GM10248 (cell line): ENCODE data around the gene GRM4.

Experiments
- CTCF ChIA-PET: fragments of 300-600 bp; sonication (Branson Sonifier 250); formaldehyde crosslinking; extraction: SDS; loops from one replicate; lab custom pipeline; 2021; ENCODE audit warnings: antibody characterized with exemption; lab: Yijun Ruan, JAX
- POLR2A ChIA-PET: fragments of 350-650 bp; sonication (Branson Sonifier 250); formaldehyde crosslinking; extraction: SDS; loops from one replicate; lab custom pipeline; 2020; ENCODE audit warnings: antibody characterized with exemption; lab: Yijun Ruan, JAX
- DNase-seq: peaks from one replicate; pipeline ENCODE4 v3.0.0; 2012; ENCODE audit errors: extremely low spot score
- TF ChIP-seq, protein P1 (sequence below): IDR thresholded peaks from 2 replicates; pipeline ENCODE4 v1.5.1; 2012; ENCODE audit warnings: mild to moderate bottlenecking, low read depth; ENCODE audit errors: extremely low read depth, missing control alignments, control extremely low read depth

GRM4 gene

DNA sequence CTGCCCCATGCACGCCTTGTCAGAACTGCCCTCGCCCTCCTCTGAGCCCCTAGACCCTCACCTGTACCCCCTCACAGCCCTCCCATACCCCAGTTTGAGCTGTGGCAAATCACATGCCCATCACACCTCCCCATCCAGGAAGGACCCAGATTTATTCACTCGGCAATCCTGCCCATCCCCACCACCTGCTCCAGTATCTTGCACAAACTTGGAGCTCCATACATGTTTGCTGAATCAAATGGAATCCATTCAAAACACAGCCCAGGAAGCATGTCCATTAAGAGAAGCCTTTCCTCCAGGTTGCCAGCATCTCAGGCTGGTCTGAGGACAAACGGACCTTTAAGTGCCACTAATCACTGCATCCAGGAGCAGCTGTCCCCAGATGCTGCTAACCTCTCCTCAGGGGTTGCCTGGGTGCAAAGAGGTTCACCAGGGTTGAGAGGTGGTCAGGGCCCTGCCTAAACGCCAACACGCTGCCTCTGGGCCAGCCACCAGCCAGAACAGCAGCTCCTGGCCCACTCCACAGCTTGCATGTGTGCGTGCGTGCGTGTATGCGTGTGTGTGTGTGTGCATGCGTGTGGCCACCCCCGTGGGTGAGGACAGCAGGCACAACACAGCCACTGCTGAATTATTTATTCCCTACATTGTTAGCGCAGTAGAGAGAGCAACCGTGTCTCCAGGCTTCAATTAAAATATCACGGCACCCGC lies 31.0 kb downstream of the GRM4 start:
- POLR2A ChIA-PET = no interaction called here
- TF ChIP-seq, protein P1, sequence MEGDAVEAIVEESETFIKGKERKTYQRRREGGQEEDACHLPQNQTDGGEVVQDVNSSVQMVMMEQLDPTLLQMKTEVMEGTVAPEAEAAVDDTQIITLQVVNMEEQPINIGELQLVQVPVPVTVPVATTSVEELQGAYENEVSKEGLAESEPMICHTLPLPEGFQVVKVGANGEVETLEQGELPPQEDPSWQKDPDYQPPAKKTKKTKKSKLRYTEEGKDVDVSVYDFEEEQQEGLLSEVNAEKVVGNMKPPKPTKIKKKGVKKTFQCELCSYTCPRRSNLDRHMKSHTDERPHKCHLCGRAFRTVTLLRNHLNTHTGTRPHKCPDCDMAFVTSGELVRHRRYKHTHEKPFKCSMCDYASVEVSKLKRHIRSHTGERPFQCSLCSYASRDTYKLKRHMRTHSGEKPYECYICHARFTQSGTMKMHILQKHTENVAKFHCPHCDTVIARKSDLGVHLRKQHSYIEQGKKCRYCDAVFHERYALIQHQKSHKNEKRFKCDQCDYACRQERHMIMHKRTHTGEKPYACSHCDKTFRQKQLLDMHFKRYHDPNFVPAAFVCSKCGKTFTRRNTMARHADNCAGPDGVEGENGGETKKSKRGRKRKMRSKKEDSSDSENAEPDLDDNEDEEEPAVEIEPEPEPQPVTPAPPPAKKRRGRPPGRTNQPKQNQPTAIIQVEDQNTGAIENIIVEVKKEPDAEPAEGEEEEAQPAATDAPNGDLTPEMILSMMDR = no peak
- no peak for DNase-seq
- CTCF ChIA-PET = no interaction called here

DNA sequence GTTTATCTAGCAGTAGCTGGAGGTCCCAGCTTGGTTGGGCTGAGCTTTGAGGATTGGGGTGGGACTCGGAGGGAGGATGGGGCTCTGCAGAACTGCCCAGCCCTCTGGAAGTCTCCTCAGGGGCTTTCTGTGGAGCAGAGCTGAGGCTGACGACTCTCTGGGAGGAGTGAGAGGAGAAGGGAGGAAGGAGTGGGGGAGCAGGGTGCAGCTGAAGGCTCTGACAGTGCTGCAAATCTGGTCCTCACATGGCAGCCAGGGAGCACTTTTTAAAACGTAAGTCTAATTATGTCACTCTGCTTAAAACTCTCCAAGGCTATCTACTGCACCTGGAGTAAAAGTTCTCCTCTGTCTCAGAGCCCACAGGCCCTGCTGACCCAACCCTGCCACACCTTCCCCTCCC lies 32.4 kb downstream of the GRM4 start:
- CTCF ChIA-PET = no interaction called here
- POLR2A ChIA-PET = interaction anchor here (0.6 kb wide), 1 partner anchor 400 kb away, joined by 5 read pairs; no protein-coding TSS in a partner anchor
- no peak for DNase-seq
- TF ChIP-seq, protein P1 = no peak

DNA sequence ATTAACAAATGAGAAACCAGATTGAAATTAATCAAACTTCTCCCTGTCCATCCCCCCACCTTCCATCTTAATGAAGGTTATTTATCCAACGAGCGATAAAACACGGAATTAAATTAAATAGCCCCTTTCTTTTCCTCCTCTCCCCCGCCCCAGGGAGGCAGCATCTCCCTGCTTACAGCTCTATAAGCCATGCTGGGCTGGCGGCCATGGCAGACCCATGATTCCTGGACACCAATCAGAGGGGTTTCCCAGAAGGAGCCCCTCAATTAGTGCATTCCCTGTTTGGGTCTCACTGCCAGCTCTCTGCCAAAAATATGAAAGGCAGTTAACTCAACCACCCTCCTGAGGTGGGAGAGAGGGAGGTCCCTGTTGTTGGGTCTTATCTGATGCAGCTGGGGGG lies 33.8 kb downstream of the GRM4 start:
- ChIA-PET CTCF (interaction anchor here (1.4 kb wide), 1 partner anchor 57 kb away, joined by 4 read pairs; no protein-coding TSS in a partner anchor), POLR2A (no interaction called here)
- no peak for DNase-seq
- TF ChIP-seq, protein P1 = no peak

DNA sequence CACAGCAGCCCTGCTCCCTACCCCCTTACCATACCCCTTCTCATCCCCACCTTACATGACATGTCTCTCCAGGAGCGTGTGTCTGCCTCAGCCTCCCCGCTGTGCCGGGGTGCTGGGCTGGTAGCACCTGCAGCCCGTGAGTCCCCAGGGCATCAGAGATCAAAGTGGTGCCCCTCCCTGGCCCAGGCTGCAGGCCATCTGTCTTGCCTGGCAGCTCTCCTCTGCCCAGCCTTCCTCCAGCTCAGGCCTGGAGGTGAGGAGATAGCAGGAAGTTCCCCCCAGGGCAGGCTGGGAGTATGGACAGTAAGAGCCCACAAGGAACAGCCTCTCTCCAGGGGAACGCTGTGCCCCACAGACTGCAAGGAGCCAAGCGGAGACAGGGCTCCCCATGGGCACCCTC lies 35.3 kb downstream of the GRM4 start:
- ChIA-PET POLR2A (no interaction called here), CTCF (interaction anchor here (1.4 kb wide), 1 partner anchor 55 kb away, joined by 4 read pairs; no protein-coding TSS in a partner anchor)
- TF ChIP-seq, protein P1 = no peak
- no peak for DNase-seq

DNA sequence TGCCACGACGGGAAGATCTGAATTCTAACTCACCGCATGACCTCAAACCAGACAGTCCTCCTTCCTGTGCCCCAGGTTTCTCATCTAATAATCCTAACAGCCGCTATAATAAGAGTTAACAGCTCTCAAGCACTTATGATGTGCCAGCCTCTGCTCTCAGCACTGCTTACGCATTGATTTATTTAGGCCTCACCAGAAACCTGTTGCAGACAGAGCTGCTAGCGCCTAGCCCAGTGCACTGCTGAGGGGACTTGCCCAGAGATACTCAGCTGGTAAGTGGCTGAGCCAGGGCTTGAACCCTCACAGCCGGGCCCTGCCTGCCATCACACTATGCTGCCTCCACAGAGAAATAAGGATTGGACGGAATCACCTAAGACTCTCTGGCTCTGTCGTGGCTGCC lies 37.7 kb downstream of the GRM4 start:
- no peak for DNase-seq
- CTCF ChIA-PET = no interaction called here
- POLR2A ChIA-PET = no interaction called here
- TF ChIP-seq, protein P1 = no peak

DNA sequence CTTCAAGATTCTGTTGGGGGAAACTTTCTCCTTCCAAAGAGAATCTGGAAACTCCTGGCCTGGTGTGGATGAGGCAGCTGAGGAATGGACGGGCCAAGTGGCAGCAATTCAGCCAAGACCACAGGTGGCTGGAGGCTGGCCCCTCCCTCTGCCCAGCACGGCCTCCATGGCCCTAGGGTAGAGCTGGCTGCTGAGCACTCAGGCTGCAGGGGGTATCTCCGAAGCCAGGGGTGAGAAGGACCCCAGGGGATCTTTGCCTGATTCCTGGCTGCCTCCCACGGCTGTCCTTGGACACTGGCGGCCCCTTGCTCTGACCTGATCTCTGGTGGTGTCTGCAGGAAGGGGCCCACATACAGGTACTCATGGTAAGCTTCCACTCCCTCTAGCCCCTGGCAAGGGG lies 39.0 kb downstream of the GRM4 start:
- CTCF ChIA-PET = no interaction called here

More for the DNA sequence above, 39.0 kb downstream of the GRM4 start:
- TF ChIP-seq, protein P1 = no peak
- DNase-seq = no peak
- POLR2A ChIA-PET = no interaction called here
